HEK293 (cell line): Measurements from ENCODE around the gene TNFAIP8.

Experiments
- CTCF ChIA-PET: fragments of 350-600 bp; formaldehyde crosslinking; extraction: SDS; loops from one replicate; lab custom pipeline; 2021; ENCODE audit warnings: antibody characterized with exemption; lab: Yijun Ruan, JAX
- POLR2A ChIA-PET: fragments of 300-600 bp; formaldehyde crosslinking; extraction: SDS; loops from one replicate; lab custom pipeline; 2020; ENCODE audit warnings: antibody characterized with exemption, inconsistent platforms; lab: Yijun Ruan, JAX
- H3K27ac ChIP-seq: fragments of 200-500 bp; sonication (Bioruptor generic); 2 replicates; pipeline ENCODE4 v1.5.1; 2014; ENCODE audit warnings: low read depth, low read length, control low read depth, inconsistent platforms; ENCODE audit errors: extremely low read depth
- H3K36me3 ChIP-seq, 2 experiments: fragments of 200-500 bp in 1 of 2; sonication (Bioruptor generic) in 1 of 2; 1 replicate in 1 of 2; 2 replicates in 1 of 2; pipeline ENCODE4 v1.5.1; 2014 to 2017; ENCODE audit warnings: inconsistent platforms in 2 of 2, low read length in 2 of 2; ENCODE audit not compliant: control insufficient read depth in 2 of 2, insufficient read depth in 1 of 2
- H3K4me1 ChIP-seq: fragments of 200-500 bp; sonication (Bioruptor generic); 2 replicates; pipeline ENCODE4 v1.5.1; 2014; ENCODE audit warnings: mild to moderate bottlenecking, low read length, inconsistent platforms; ENCODE audit not compliant: control insufficient read depth, insufficient read depth
- H3K4me3 ChIP-seq: 2 replicates; pipeline ENCODE4 v1.5.1; 2011; ENCODE audit warnings: low read depth, mild to moderate bottlenecking, control low read depth, low read length, moderate library complexity
- H3K9me3 ChIP-seq: fragments of 200-500 bp; sonication (Bioruptor generic); 2 replicates; pipeline ENCODE4 v1.5.1; 2014; ENCODE audit warnings: low read depth, low read length, inconsistent platforms; ENCODE audit not compliant: control insufficient read depth, insufficient read depth
- BCL11B ChIP-seq: fragments of 450-650 bp; formaldehyde crosslinking; IDR thresholded peaks from 2 replicates; pipeline ENCODE4 v1.5.1; 2016; ENCODE audit warnings: low read depth, missing biosample characterization, missing genetic modification characterization
- BCL6B ChIP-seq: fragments of 450-650 bp; formaldehyde crosslinking; IDR thresholded peaks from 2 replicates; pipeline ENCODE4 v1.5.1; 2017; ENCODE audit warnings: missing biosample characterization, missing genetic modification characterization
- PRDM4 ChIP-seq: fragments of 450-650 bp; formaldehyde crosslinking; IDR thresholded peaks from 2 replicates; pipeline ENCODE4 v1.5.1; 2017; ENCODE audit warnings: missing biosample characterization, missing genetic modification characterization
- TSHZ1 ChIP-seq: fragments of 450-650 bp; formaldehyde crosslinking; IDR thresholded peaks from 2 replicates; pipeline ENCODE4 v1.5.1; 2016; ENCODE audit warnings: missing biosample characterization, missing genetic modification characterization, borderline replicate concordance
- ZBTB1 ChIP-seq: fragments of 450-650 bp; formaldehyde crosslinking; IDR thresholded peaks from 2 replicates; pipeline ENCODE4 v1.5.1; 2016; ENCODE audit warnings: missing biosample characterization, missing genetic modification characterization
- ZBTB6 ChIP-seq: fragments of 450-650 bp; formaldehyde crosslinking; IDR thresholded peaks from 2 replicates; pipeline ENCODE4 v1.5.1; 2017; ENCODE audit warnings: missing biosample characterization, missing genetic modification characterization
- ZBTB7A ChIP-seq: fragments of 450-650 bp; formaldehyde crosslinking; IDR thresholded peaks from 2 replicates; pipeline ENCODE4 v1.5.1; 2016; ENCODE audit warnings: low read depth, missing biosample characterization, missing genetic modification characterization
- ZBTB8A ChIP-seq: fragments of 450-650 bp; formaldehyde crosslinking; IDR thresholded peaks from 2 replicates; pipeline ENCODE4 v1.5.1; 2016; ENCODE audit warnings: missing biosample characterization, missing genetic modification characterization
- ZFP37 ChIP-seq: fragments of 450-650 bp; formaldehyde crosslinking; IDR thresholded peaks from 2 replicates; pipeline ENCODE4 v1.5.1; 2016; ENCODE audit warnings: missing biosample characterization, missing genetic modification characterization
- ZNF140 ChIP-seq: fragments of 450-650 bp; formaldehyde crosslinking; IDR thresholded peaks from 2 replicates; pipeline ENCODE4 v1.5.1; 2016; ENCODE audit warnings: missing biosample characterization, missing genetic modification characterization
- ZNF175 ChIP-seq: fragments of 450-650 bp; formaldehyde crosslinking; IDR thresholded peaks from 2 replicates; pipeline ENCODE4 v1.5.1; 2016; ENCODE audit warnings: missing biosample characterization, missing genetic modification characterization
- ZNF211 ChIP-seq: fragments of 450-650 bp; formaldehyde crosslinking; IDR thresholded peaks from 2 replicates; pipeline ENCODE4 v1.5.1; 2016; ENCODE audit warnings: low read depth, missing biosample characterization, missing genetic modification characterization
- ZNF26 ChIP-seq: fragments of 450-650 bp; formaldehyde crosslinking; IDR thresholded peaks from 2 replicates; pipeline ENCODE4 v1.5.1; 2016; ENCODE audit warnings: missing biosample characterization, missing genetic modification characterization
- ZNF354C ChIP-seq: fragments of 450-650 bp; formaldehyde crosslinking; IDR thresholded peaks from 2 replicates; pipeline ENCODE4 v1.5.1; 2016; ENCODE audit warnings: missing biosample characterization, missing genetic modification characterization, low read depth, borderline replicate concordance
- ZNF433 ChIP-seq: fragments of 450-650 bp; formaldehyde crosslinking; IDR thresholded peaks from 2 replicates; pipeline ENCODE4 v1.5.1; 2016; ENCODE audit warnings: missing biosample characterization, missing genetic modification characterization, low read depth
- ZNF558 ChIP-seq: fragments of 450-650 bp; formaldehyde crosslinking; IDR thresholded peaks from 2 replicates; pipeline ENCODE4 v1.5.1; 2016; ENCODE audit warnings: missing biosample characterization, missing genetic modification characterization
- ZNF610 ChIP-seq: fragments of 450-650 bp; formaldehyde crosslinking; IDR thresholded peaks from 2 replicates; pipeline ENCODE4 v1.5.1; 2016; ENCODE audit warnings: missing biosample characterization, missing genetic modification characterization, borderline replicate concordance
- ZNF623 ChIP-seq: fragments of 450-650 bp; formaldehyde crosslinking; IDR thresholded peaks from 2 replicates; pipeline ENCODE4 v1.5.1; 2016; ENCODE audit warnings: missing biosample characterization, missing genetic modification characterization
- ZNF660 ChIP-seq: fragments of 450-650 bp; IDR thresholded peaks from 2 replicates; pipeline ENCODE4 v1.5.1; 2018; ENCODE audit warnings: missing biosample characterization, mild to moderate bottlenecking, missing genetic modification characterization
- ZNF76 ChIP-seq: fragments of 450-650 bp; formaldehyde crosslinking; IDR thresholded peaks from 2 replicates; pipeline ENCODE4; 2016; ENCODE audit warnings: low read depth, missing biosample characterization, missing genetic modification characterization, borderline replicate concordance
- ZNF791 ChIP-seq: fragments of 450-650 bp; formaldehyde crosslinking; IDR thresholded peaks from 2 replicates; pipeline ENCODE4 v1.5.1; 2016; ENCODE audit warnings: missing biosample characterization, missing genetic modification characterization

TNFAIP8 gene

GRCh38 chr5:119319401-119319800, 36.4 kb upstream of the TNFAIP8 start (continued):
- no peak for TF ChIP-seq BCL6B (tag by site-specific recombination)

GRCh38 chr5:119319890-119320289, 35.9 kb upstream of the TNFAIP8 start:
- POLR2A ChIA-PET, result no interaction called here
- no peaks in the 10 kb centered on the region for H3K36me3 ChIP-seq
- H3K4me1 ChIP-seq, result peaks cover 16% of the 10 kb centered on the region
- no peak overlapping the region for H3K4me3 ChIP-seq
- TF ChIP-seq BCL11B (tag by site-specific recombination) (no peak), ZNF76 (no peak), ZNF211 (tag by site-specific recombination) (no peak), PRDM4 (tag by site-specific recombination) (no peak), ZNF26 (no peak), ZBTB8A (no peak), ZNF433 (tag by site-specific recombination) (no peak), ZBTB1 (no peak), ZNF558 (tag by site-specific recombination) (no peak), ZNF791 (no peak), ZBTB7A (no peak), ZNF610 (tag by site-specific recombination) (no peak), ZFP37 (tag by site-specific recombination) (no peak), ZNF660 (tag by site-specific recombination) (no peak), ZNF623 (no peak), ZNF354C (tag by site-specific recombination) (no peak), ZBTB6 (tag by site-specific recombination) (no peak), ZNF175 (tag by site-specific recombination) (no peak), ZNF140 (tag by site-specific recombination) (no peak), TSHZ1 (tag by site-specific recombination) (no peak)
- TF ChIP-seq, all 188 proteins: peak for 0
- Histone ChIP-seq H3K9me3 (no peaks in the 10 kb centered on the region), H3K27ac (no peak overlapping the region)
- CTCF ChIA-PET, result interaction anchor here (0.6 kb wide), 1 partner anchor 32 kb away, joined by 6 read pairs; no protein-coding TSS in a partner anchor
